GM19193 (cell line): ENCODE data around the gene DST.

Experiments used
- POLR2A ChIP-seq: IDR thresholded peaks from 4 replicates; pipeline ENCODE4 v1.6.1; 2011; ENCODE audit not compliant: insufficient read depth, insufficient read length; ENCODE audit errors: extremely low read depth

DST gene

GRCh38 chr6:56616967-56617366 is 25.7 kb downstream of the DST start:
- TF ChIP-seq POLR2A, result no peak

DNA sequence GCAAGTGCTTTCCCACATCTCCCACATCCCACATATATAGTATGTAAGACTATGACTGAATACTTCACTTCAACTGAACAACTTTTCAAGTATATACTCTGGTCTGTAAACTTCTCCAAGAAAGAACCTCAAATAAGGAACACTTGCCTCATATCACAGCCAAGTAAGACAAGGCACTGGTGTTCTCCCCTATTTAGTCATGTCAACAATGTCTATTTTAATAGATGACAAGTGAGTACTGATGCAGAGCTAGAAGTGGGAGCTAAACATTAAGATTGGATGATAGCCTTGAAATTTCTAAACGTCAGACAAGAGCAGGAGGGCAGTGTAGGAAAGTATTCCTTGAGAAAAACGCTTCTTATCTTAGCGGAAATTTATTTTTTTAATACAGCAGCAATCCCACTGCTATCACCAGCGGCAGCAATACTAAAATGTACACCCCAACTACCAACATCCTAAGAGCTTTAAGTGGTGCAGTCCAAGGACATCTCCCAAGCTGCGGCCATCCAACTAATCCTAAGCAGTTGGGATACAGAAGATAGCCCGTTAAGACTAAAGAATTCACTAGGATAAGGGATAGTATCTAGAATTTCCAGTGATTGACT is 29.3 kb downstream of the DST start:
- TF ChIP-seq POLR2A, result no peak

- TF ChIP-seq POLR2A, result no peak
Measured at GRCh38 chr6:56608332-56608731, 34.4 kb downstream of the DST start.

GRCh38 chr6:56607111-56607752 is 35.5 kb downstream of the DST start:
- TF ChIP-seq POLR2A, result no peak

- TF ChIP-seq POLR2A, result no peak
Measured at GRCh38 chr6:56605435-56605834, 37.3 kb downstream of the DST start.

- TF ChIP-seq POLR2A, result no peak
Measured at GRCh38 chr6:56604186-56604585, 38.5 kb downstream of the DST start.

GRCh38 chr6:56601390-56601789 is 41.3 kb downstream of the DST start:
- no peak for TF ChIP-seq POLR2A

DNA sequence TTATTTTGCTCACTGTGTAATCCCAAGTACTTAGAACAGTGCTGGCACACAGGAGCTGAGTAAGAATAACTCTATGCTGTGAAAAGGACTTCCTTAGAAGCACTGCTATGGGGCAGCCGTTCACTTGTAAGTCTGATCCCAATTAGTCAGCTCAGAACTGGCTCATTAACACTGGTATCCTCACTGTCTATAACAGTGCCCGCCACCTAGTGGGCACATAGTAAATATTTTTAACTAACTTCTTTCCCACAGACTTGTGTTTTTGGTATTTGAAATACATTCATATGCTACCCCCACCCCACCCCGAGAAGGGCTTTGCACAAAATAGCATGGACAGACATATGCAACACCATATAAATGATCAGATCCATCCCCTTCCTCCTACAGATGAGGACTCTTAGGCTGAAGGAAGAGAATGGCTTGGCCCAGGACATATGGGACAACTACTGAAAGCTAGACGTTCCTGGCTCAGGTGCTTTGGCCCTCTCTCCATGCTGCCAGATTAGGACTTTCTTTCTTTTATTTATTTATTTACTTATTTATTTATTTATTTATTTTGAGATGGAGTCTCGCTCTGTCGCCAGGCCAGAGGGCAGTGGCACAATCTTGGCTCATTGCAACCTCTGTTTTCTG is 47.1 kb downstream of the DST start:
- TF ChIP-seq POLR2A, result no peak

DNA sequence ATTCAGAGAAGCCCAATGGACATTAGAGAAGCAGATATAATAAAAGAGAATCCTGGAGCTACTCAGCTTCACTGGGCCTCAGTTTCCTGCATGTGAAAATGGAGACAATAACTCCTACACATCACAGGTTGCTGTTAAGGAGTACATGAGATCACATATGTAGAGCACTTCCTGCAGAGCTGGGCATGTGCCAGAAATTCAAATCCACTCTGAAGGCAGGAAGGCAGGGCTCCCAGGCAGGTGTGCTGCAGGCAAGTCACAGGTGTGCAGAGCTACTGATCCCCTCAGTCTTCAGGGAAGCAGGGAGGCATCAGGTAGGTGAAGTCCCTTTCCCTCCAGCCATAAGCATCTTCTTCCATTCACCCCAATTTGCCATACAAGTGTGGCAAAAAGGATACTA is 48.0 kb downstream of the DST start:
- TF ChIP-seq POLR2A, result no peak

- TF ChIP-seq POLR2A, result no peak
Measured at GRCh38 chr6:56593801-56594318, 48.8 kb downstream of the DST start.

DNA sequence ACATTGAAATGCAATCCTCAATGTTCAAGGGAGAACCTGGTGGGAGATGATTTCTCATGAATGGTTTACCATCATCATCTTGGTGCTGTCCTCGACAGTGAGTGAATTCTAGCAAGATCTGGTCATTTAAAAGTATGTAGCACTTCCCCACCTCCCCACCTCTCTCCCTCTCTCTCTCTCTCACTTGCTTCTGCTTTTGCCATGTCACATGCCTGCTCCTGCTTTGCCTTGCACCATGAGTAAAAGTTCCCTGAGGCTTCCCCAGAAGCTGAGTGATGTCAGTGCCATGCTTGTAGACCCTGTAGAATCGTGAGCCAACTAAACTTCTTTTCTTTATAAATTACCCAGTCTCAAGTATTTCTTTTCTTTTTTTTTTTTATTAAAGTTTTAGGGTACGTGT is 60.5 kb downstream of the DST start:
- TF ChIP-seq POLR2A, result no peak

- no peak for TF ChIP-seq POLR2A
Measured at GRCh38 chr6:56581296-56581925, 61.3 kb downstream of the DST start.

- TF ChIP-seq POLR2A, result no peak
Measured at GRCh38 chr6:56580271-56580670, 62.4 kb downstream of the DST start.

GRCh38 chr6:56579155-56579851 is 63.4 kb downstream of the DST start:
- TF ChIP-seq POLR2A, result no peak

DNA sequence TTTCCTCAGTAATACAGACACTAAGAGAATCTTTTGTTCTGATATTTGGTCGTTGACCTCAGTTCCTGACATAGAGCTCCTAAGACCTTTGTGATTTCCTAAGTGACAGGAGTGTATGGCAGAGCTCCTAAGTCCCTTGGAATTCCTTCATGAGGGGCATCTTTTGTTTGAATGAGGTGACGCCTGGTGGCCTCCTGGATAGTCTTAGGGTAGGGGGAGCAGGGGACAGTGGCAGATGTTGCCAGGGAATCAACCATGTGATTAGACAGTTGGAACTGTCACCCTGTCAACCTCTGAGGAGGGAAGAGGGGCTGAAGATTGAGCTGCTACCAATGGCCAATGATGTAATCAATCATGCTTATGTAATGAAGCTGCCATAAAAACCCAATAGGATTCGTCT is 67.0 kb downstream of the DST start:
- TF ChIP-seq POLR2A, result no peak

GRCh38 chr6:56574292-56574691 is 68.4 kb downstream of the DST start:
- TF ChIP-seq POLR2A, result no peak

- TF ChIP-seq POLR2A, result no peak
Measured at GRCh38 chr6:56573624-56574023, 69.1 kb downstream of the DST start.
